ENCODE data around the gene KTN1. TPM values are rescaled to one million over a fixed set of nuclear protein-coding genes. Genes with fewer than 3 reads are reported as not detected.

Gene KTN1
- total and polyA plus RNA-seq, 2 experiments from 2014 or later: 124 to 607 TPM

GRCh38 chr14:55730592-55731310 lies 150.7 kb downstream of the KTN1 start:
- H3F3A ChIP-seq (replicated peaks; ENCODE audit: low read depth): no peaks in the 10 kb centered on the region
- no peaks in the 10 kb centered on the region for H3K36me3 ChIP-seq (ENCODE audit: insufficient read depth)
- H3K4me3 ChIP-seq: no peak overlapping the region
- H3K4me3 Mint-ChIP-seq: no peak overlapping the region
- no peaks in the 10 kb centered on the region for H3K27me3 ChIP-seq (ENCODE audit: insufficient read depth)
- peak overlapping the region; percentile 38 for H2AFZ ChIP-seq
- no peaks in the 10 kb centered on the region for H3K79me2 ChIP-seq (replicated peaks; ENCODE audit: insufficient read depth)
- no peaks in the 10 kb centered on the region for H4K20me1 ChIP-seq (replicated peaks; ENCODE audit: insufficient read depth)
- no peaks in the 10 kb centered on the region for H3K9me3 Mint-ChIP-seq
- DNase-seq (ENCODE audit: low spot score) (no peak), ATAC-seq (no peak)
- no peaks in the 10 kb centered on the region for H3K27me3 Mint-ChIP-seq (ENCODE audit: insufficient read depth, low read depth, poor library complexity)
- no peak overlapping the region for H3K4me2 ChIP-seq
- no peak for TF ChIP-seq ZNF462 (CRISPR knock-in tag; IDR thresholded peaks at IDR 0.05)
- TF ChIP-seq NANOG (IDR thresholded peaks at IDR 0.05; ENCODE audit: borderline replicate concordance): no peak
- TF ChIP-seq ZNF114 (CRISPR knock-in tag; IDR thresholded peaks at IDR 0.05): no peak
- TF ChIP-seq STAT1 (IDR thresholded peaks at IDR 0.05; ENCODE audit: unreplicated experiment): no peak
- no peak for TF ChIP-seq POLR2AphosphoS5 (IDR thresholded peaks at IDR 0.05; ENCODE audit: low read depth)
- TF ChIP-seq JUNB (IDR thresholded peaks at IDR 0.05; ENCODE audit: unreplicated experiment): no peak
- no peak for TF ChIP-seq REST (IDR thresholded peaks at IDR 0.05; ENCODE audit: unreplicated experiment)
- TF ChIP-seq ETS1 (IDR thresholded peaks at IDR 0.05): no peak
- TF ChIP-seq CREB1 (CRISPR knock-in tag; IDR thresholded peaks at IDR 0.05; ENCODE audit: low read depth): no peak
- no peak for TF ChIP-seq ZNF331 (CRISPR knock-in tag; IDR thresholded peaks at IDR 0.05; ENCODE audit: low read depth)
- no peak for TF ChIP-seq CTCF (conservative IDR thresholded peaks at IDR 0.05; ENCODE audit: low read depth in 2 of 2)
- TF ChIP-seq EZH2 (IDR thresholded peaks at IDR 0.05; ENCODE audit: low read depth, unreplicated experiment): no peak
- TF ChIP-seq EZH2phosphoT487 (IDR thresholded peaks at IDR 0.05; ENCODE audit: unreplicated experiment): no peak
- no peaks in the 10 kb centered on the region for H3K4me1 ChIP-seq (ENCODE audit: insufficient read depth)
- H3K9me2 ChIP-seq (ENCODE audit: insufficient read depth): peaks cover 9% of the 10 kb centered on the region; the same call in 1 of the 2 replicates
- no peak overlapping the region for H3K27ac ChIP-seq (ENCODE audit: low read depth)
- no peaks in the 10 kb centered on the region for H3K4me1 Mint-ChIP-seq
- H3K27ac Mint-ChIP-seq: no peak overlapping the region
- no peaks in the 10 kb centered on the region for H3K36me3 Mint-ChIP-seq (ENCODE audit: low read depth)
